Measurements from ENCODE around the gene KMT2C.
"Not testable (repeated sequence)": the region's sequence is repeated elsewhere in the genome, so short reads cannot be mapped to it uniquely, and the experiment has no call there.

Gene KMT2C

GRCh38 chr7:152441168-152441567 lies 5.4 kb upstream of the KMT2C start:
- DNase-seq = not testable (repeated sequence)

- not testable (repeated sequence) for DNase-seq
Observed at GRCh38 chr7:152438017-152438416, 2.2 kb upstream of the KMT2C start.

- DNase-seq = not testable (repeated sequence)
Observed at GRCh38 chr7:152436931-152437575, 1.2 kb upstream of the KMT2C start.

- DNase-seq = peak; percentile 89
Observed at GRCh38 chr7:152436111-152436930, 518 bp upstream of the KMT2C start.

- peak; percentile 50 for DNase-seq
Observed at GRCh38 chr7:152434511-152435383, 1.1 kb downstream of the KMT2C start.

- DNase-seq = peak; percentile 71
Observed at GRCh38 chr7:152433721-152434490, 1.9 kb downstream of the KMT2C start.

- DNase-seq = not testable (repeated sequence)
Observed at GRCh38 chr7:152432735-152433134, 3.1 kb downstream of the KMT2C start.

GRCh38 chr7:152430854-152431253 lies 4.9 kb downstream of the KMT2C start:
- DNase-seq = no peak

- DNase-seq = not testable (repeated sequence)
Observed at GRCh38 chr7:152430118-152430517, 5.7 kb downstream of the KMT2C start.

- peak; percentile 47 for DNase-seq
Observed at GRCh38 chr7:152424348-152425108, 11.3 kb downstream of the KMT2C start.

- no peak for DNase-seq
Observed at GRCh38 chr7:152423991-152424347, 11.8 kb downstream of the KMT2C start.

GRCh38 chr7:152423171-152423570 lies 12.6 kb downstream of the KMT2C start:
- not testable (repeated sequence) for DNase-seq

- DNase-seq = not testable (repeated sequence)
Observed at GRCh38 chr7:152420950-152421349, 14.9 kb downstream of the KMT2C start.

- DNase-seq = no peak
Observed at GRCh38 chr7:152419473-152420429, 16.1 kb downstream of the KMT2C start.

- no peak for DNase-seq
Observed at GRCh38 chr7:152414779-152415178, 21.0 kb downstream of the KMT2C start.

GRCh38 chr7:152411389-152411788 lies 24.4 kb downstream of the KMT2C start:
- DNase-seq = no peak

GRCh38 chr7:152406491-152406890 lies 29.3 kb downstream of the KMT2C start:
- DNase-seq = no peak

- DNase-seq = not testable (repeated sequence)
Observed at GRCh38 chr7:152406030-152406429, 29.8 kb downstream of the KMT2C start.

GRCh38 chr7:152403726-152404125 lies 32.1 kb downstream of the KMT2C start:
- no peak for DNase-seq

All from stimulated activated CD4-positive, alpha-beta T cell treated with anti-CD3 and anti-CD28 coated beads, Interleukin-15, amount 100 ng/mL, for 24 hours (primary cell).